Fibroblast of skin of left biceps (primary cell): ENCODE results near the gene DIAPH1.
A peak's percentile ranks its signal among the peaks of the same experiment; 100 is the strongest.

Experiments
- DNase-seq, 2 experiments: peaks; one replicate each; pipeline ENCODE4 v3.0.0-alpha.2; 2013; ENCODE audit warnings: low read depth in 2 of 2

Gene DIAPH1

GRCh38 chr5:141506381-141507155 lies 112.2 kb downstream of the DIAPH1 start:
- no peak for DNase-seq

GRCh38 chr5:141504216-141504615 lies 114.6 kb downstream of the DIAPH1 start:
- no peak for DNase-seq

- no peak for DNase-seq
Observed at GRCh38 chr5:141503681-141504080, 115.1 kb downstream of the DIAPH1 start.

DNA sequence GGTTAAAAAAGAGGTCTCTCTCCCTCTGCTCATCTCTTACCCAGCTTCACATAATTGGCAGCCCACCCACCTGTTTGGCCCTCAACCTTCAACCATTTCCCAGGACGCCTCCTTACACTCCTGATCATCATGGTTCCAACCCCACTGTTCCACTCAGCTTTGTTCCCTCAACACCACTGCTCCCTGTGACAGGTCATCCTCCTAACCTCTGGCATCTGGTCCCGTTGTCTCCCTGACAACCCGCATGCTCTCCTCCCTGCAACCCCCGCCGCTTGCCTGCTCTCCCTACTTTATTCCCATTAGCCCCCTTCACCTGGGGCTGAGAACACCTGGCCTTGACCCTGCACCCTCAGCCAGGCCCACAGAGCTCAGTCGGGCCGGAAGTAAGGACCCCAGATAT lies 117.0 kb downstream of the DIAPH1 start:
- DNase-seq = no peak

DNA sequence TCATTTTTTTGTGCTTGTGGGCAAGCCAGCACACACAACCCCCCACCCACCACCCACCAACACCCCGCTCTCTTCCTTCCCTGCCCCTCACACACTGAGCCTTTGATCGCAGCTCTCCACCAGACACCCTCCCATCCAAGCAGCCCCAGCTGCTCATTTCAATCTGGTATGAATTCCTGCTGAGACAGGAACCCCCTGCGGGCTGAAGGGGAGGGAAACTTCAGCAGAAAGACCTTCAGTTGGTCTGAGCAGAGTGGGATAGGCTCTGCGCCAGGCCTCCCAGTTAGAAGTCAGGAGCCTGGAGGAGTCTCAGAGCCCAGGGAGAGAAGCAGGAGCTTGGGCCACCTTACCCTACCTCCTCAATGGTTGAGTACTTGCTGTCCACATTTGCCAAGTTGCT lies 122.8 kb downstream of the DIAPH1 start:
- peak; percentile 76 to 77 for DNase-seq

- no peak for DNase-seq
Observed at GRCh38 chr5:141495453-141495811, 123.4 kb downstream of the DIAPH1 start.

- DNase-seq = no peak
Observed at GRCh38 chr5:141494761-141495452, 123.9 kb downstream of the DIAPH1 start.

- no peak for DNase-seq
Observed at GRCh38 chr5:141493500-141494422, 125.0 kb downstream of the DIAPH1 start.

DNA sequence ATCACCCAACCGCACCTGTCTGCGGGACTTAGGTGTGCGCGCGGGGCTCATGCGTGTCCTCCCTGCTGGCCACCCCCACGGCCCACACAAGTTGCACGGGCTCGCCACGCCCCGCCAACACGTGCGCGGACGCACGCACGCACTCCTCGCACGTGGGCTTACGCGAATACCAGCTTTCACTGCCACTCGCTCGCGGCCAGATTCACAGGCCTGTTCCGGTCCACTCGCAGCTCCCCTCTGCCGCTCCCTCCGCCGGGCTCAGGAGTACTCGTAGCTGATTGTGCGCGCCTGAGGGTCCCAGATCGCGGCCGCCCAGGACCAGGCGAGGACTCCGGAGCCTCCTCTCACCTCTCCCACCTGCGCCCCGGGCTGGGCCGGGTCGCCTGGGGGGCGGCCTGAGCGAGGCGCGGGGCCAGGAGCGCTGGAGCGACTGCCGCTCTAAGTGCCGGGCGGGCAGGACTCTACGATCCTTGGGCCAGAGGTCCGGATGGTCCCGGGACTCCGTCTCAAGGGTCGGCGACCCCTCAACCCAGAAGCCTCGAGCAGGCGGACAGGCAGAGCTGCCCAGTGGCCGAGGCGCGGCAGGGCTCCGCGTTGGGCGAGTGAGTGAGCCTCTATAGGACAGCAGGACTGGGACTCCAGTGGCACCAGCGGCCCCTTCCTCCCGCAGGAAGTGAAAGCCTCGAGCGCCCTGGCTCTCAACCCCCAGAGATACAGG lies 126.5 kb downstream of the DIAPH1 start:
- DNase-seq = no peak

GRCh38 chr5:141491323-141492167 lies 127.3 kb downstream of the DIAPH1 start:
- DNase-seq = no peak

DNA sequence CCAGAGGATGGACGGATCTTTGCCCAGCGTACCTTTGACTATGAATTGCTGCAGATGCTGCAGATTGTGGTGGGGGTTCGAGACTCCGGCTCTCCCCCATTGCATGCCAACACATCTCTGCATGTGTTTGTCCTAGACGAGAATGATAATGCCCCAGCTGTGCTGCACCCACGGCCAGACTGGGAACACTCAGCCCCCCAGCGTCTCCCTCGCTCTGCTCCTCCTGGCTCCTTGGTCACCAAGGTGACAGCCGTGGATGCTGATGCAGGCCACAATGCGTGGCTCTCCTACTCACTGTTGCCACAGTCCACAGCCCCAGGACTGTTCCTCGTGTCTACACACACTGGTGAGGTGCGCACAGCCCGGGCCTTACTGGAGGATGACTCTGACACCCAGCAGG lies 128.0 kb downstream of the DIAPH1 start:
- no peak for DNase-seq

DNA sequence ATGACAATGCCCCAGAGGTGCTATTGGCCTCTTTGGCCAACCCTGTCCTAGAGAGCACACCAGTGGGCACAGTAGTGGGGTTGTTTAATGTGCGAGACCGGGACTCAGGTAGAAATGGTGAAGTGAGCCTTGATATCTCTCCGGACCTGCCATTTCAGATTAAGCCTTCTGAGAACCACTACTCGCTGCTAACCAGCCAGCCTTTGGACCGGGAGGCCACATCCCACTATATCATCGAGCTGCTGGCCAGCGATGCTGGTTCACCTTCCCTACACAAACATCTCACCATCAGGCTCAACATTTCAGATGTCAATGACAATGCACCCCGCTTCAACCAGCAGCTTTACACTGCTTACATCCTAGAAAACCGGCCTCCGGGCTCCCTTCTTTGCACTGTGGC lies 128.5 kb downstream of the DIAPH1 start:
- DNase-seq = no peak

DNA sequence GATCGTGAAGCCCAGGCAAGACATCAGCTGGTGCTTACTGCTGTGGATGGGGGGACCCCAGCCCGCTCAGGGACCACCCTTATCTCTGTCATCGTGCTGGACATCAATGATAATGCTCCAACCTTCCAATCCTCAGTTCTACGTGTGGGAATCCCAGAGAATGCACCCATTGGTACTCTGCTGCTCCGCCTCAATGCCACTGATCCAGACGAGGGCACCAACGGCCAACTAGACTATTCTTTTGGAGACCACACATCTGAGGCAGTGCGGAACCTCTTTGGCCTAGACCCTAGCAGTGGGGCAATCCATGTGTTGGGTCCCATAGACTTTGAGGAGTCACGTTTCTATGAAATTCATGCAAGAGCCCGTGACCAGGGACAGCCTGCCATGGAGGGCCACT lies 129.0 kb downstream of the DIAPH1 start:
- DNase-seq = no peak

DNA sequence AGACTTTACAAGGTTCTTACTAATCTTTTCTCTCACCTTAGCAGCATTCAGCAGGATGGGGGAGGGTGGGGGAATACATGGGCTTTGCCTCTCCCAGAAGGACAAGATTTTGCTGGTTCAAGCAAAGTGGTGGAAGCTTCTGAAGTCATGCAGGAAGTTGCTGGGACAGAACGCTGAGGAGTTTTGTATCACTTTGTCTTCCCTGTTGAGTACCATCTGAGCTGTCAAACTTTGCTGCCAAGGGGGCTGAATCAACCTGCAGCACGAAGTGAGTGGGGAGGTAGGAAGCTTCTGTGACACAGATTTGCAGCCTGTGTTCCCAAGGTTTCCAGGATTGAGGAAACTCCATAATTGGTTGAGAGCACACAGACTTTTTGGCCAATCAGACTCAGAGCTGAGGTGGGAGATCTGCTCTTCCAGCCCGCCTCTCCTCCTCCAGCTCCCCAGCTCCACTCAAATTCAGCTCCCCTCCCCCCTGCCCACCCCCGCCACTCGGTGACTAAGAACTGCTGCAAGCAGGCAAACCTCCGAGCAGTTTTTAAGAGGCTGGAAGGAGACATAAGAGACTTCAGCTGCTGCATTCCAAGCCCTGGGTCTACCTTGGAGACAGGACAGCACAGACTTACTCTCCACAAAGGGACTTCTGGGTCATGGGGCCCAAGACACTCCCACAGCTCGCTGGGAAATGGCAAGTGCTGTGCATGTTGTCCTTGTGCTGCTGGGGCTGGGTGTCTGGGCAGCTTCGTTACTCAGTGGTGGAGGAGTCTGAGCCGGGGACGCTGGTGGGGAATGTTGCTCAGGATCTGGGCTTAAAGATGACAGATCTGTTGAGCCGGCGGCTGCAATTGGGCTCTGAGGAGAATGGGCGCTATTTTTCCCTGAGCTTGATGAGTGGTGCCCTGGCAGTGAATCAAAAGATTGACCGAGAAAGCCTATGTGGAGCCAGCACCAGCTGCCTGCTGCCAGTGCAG lies 129.9 kb downstream of the DIAPH1 start, which contains the start of gene PCDHGC5:
Gene PCDHGC5 (plus strand): TSS at position 491 of the 971 bp plus-strand sequence. CDS start 160 bp downstream, at position 651.
- peak; percentile 57 to 60 for DNase-seq

DNA sequence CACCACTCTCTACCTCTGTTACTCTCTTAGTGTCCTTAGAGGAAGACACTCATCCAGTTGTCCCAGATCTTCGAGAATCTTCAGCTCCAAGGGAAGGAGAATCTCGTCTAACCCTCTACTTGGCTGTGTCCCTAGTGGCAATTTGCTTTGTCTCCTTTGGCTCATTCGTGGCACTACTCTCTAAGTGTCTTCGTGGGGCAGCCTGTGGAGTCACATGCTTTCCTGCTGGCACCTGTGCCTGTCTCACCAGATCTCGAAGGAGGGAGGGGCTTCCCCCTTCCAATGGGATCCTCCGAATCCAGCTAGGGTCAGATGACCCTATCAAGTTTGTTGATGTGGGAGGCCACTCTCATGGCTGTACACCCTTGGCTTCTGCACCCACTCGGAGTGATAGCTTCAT lies 131.7 kb downstream of the DIAPH1 start:
- no peak for DNase-seq

DNA sequence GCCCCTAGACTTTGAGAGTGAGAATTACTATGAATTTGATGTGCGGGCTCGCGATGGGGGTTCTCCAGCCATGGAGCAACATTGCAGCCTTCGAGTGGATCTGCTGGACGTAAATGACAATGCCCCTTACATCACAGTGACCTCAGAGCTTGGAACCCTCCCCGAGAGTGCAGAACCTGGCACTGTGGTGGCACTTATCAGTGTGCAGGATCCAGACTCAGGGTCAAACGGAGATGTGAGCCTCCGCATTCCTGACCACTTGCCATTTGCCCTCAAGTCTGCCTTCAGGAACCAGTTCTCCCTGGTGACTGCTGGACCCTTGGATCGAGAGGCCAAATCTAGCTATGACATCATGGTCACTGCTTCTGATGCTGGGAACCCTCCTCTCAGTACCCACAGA lies 132.7 kb downstream of the DIAPH1 start:
- DNase-seq = no peak

GRCh38 chr5:141485321-141486055 lies 133.3 kb downstream of the DIAPH1 start:
- no peak for DNase-seq

GRCh38 chr5:141484641-141485311 lies 134.0 kb downstream of the DIAPH1 start, which contains the start of gene PCDHGC4:
Gene PCDHGC4, plus strand, starts transcription at chr5:141485030. Its CDS starts 144 bp downstream, at chr5:141485174.
- no peak for DNase-seq
